Left lung (tissue), 10 donors: ENCODE results near the gene TCF12. TPM values are rescaled to one million over a fixed set of nuclear protein-coding genes. Genes with fewer than 3 reads are reported as not detected.

Source experiments
- ATAC-seq: fragments of 200-7000 bp; cut with Tn5 transposase; one replicate; pipeline ENCODE4 v1.9.1; 2020; ENCODE audit warnings: moderate library complexity
- DNase-seq, 4 donors: peaks; one replicate each; pipeline ENCODE4 v3.0.0-alpha.2; 2013 to 2020
- H3K27ac ChIP-seq, 2 donors: fragments of 200-600 bp; sonication (generic) in 1 of 2; one replicate each; pipeline versions ENCODE4 v1.5.0 to v1.8.0; 2020 to 2021
- H3K27me3 ChIP-seq, 2 donors: fragments of 200-600 bp; sonication (generic) in 1 of 2; one replicate each; pipeline versions ENCODE4 v1.5.0 to v1.8.0; 2020 to 2021
- H3K36me3 ChIP-seq, 2 donors: fragments of 200-600 bp; sonication (generic) in 1 of 2; one replicate each; pipeline versions ENCODE4 v1.5.0 to v1.8.0; 2020 to 2021
- H3K4me1 ChIP-seq, 2 donors: fragments of 200-600 bp; one replicate each; pipeline ENCODE4 v1.8.0; 2021
- H3K4me3 ChIP-seq, 2 donors: fragments of 200-600 bp; sonication (generic) in 1 of 2; one replicate each; pipeline versions ENCODE4 v1.5.0 to v1.8.0; 2020 to 2021; ENCODE audit warnings: mild to moderate bottlenecking in 1 of 2
- H3K9me3 ChIP-seq, 2 donors: fragments of 200-600 bp; sonication (generic) in 1 of 2; one replicate each; pipeline versions ENCODE4 v1.5.0 to v1.8.0; 2020 to 2021
- CTCF ChIP-seq, 2 donors: fragments of 200-600 bp; sonication (generic) in 1 of 2; IDR thresholded peaks; one replicate each; pipeline versions ENCODE4 v1.5.0 to v1.8.0; 2021; ENCODE audit warnings: antibody characterized with exemption in 2 of 2
- intact Hi-C, 2 donors: fragments of 100-400 bp; cut with DNase I; formaldehyde crosslinking; loops; one replicate each; pipeline versions ENCODE4 v1.11.2 to v1.14.2; 2022
- polyA plus RNA-seq, 6 donors: library from polyadenylated mRNA; unstranded; fragments of 120-200 nt; gene quantifications; one replicate each; pipeline ENCODE4 v1.2.1, GENCODE V29; 2013; ENCODE audit not compliant: insufficient read length in 6 of 6
- total RNA-seq, 2 donors: library from RNA; stranded (reverse); fragmentation: NEBNext Ultra II Directional; extraction: Animal tissue kit (Norgen Biotek cat#: 25700); gene quantifications; one replicate each; pipeline ENCODE4 v1.2.1, GENCODE V29; 2021
- donor health status: DM: no; HTN: yes; CAD: no.
- donor health status: DM: no; HTN: no; CAD: no.

TCF12 gene
- total and polyA plus RNA-seq, 8 donors = 106 to 148 (median 130) TPM

- DNase-seq = peak in 1 of 4 donors; percentile 60
- Histone ChIP-seq H3K4me1 (peaks cover 0 to 44% of the 10 kb centered on the region in 2 donors), H3K9me3 (no peaks in the 10 kb centered on the region), H3K36me3 (no peaks in the 10 kb centered on the region), H3K27ac (no peak overlapping the region), H3K4me3 (no peak overlapping the region), H3K27me3 (no peaks in the 10 kb centered on the region)
- TF ChIP-seq CTCF (IDR thresholded peaks at IDR 0.05) = peak in 1 of 2 donors; percentile 39
- ATAC-seq = peak; percentile 84
- intact Hi-C loops = loop anchor here in 1 of 2 donors (10.0 kb wide), 1 partner anchor 69 kb away; no protein-coding TSS in a partner anchor
Observed at GRCh38 chr15:57213862-57214261, 295.4 kb downstream of the TCF12 start.

GRCh38 chr15:57215326-57215725 is 296.9 kb downstream of the TCF12 start:
- peak overlapping the region in 1 of 2 donors; percentile 49 for H3K27ac ChIP-seq
- H3K4me3 ChIP-seq = no peak overlapping the region
- no peak for TF ChIP-seq CTCF (IDR thresholded peaks at IDR 0.05)
- peaks cover 0 to 51% of the 10 kb centered on the region in 2 donors for H3K4me1 ChIP-seq
- DNase-seq (no peak), ATAC-seq (no peak)
- no peaks in the 10 kb centered on the region for H3K27me3 ChIP-seq
- intact Hi-C loops = loop anchor here in 1 of 2 donors (10.0 kb wide), 1 partner anchor 71 kb away; no protein-coding TSS in a partner anchor
- H3K9me3 ChIP-seq = no peaks in the 10 kb centered on the region
- no peaks in the 10 kb centered on the region for H3K36me3 ChIP-seq

- DNase-seq (no peak), ATAC-seq (no peak)
- peaks cover 0 to 51% of the 10 kb centered on the region in 2 donors for H3K4me1 ChIP-seq
- peak overlapping the region in 1 of 2 donors; percentile 49 for H3K27ac ChIP-seq
- H3K9me3 ChIP-seq = no peaks in the 10 kb centered on the region
- intact Hi-C loops = loop anchor here in 1 of 2 donors (10.0 kb wide), 1 partner anchor 71 kb away; no protein-coding TSS in a partner anchor
- H3K27me3 ChIP-seq = no peaks in the 10 kb centered on the region
- no peaks in the 10 kb centered on the region for H3K36me3 ChIP-seq
- no peak for TF ChIP-seq CTCF (IDR thresholded peaks at IDR 0.05)
- no peak overlapping the region for H3K4me3 ChIP-seq
Observed at GRCh38 chr15:57215881-57216280, 297.4 kb downstream of the TCF12 start.

GRCh38 chr15:57216288-57216687 is 297.8 kb downstream of the TCF12 start:
- DNase-seq (no peak), ATAC-seq (peak; percentile 59)
- intact Hi-C loops = loop anchor here in 1 of 2 donors (10.0 kb wide), 1 partner anchor 71 kb away; no protein-coding TSS in a partner anchor
- Histone ChIP-seq H3K27ac (peak overlapping the region in 1 of 2 donors; percentile 49), H3K36me3 (no peaks in the 10 kb centered on the region), H3K4me1 (peaks cover 0 to 51% of the 10 kb centered on the region in 2 donors), H3K4me3 (no peak overlapping the region), H3K9me3 (no peaks in the 10 kb centered on the region), H3K27me3 (no peaks in the 10 kb centered on the region)
- no peak for TF ChIP-seq CTCF (IDR thresholded peaks at IDR 0.05)

GRCh38 chr15:57217778-57218598 is 299.5 kb downstream of the TCF12 start:
- intact Hi-C loops = loop anchor here in 1 of 2 donors (10.0 kb wide), 1 partner anchor 73 kb away; no protein-coding TSS in a partner anchor
- no peak for DNase-seq

More at GRCh38 chr15:57217778-57218598, 299.5 kb downstream of the TCF12 start:
- Histone ChIP-seq H3K9me3 (no peaks in the 10 kb centered on the region), H3K4me3 (no peak overlapping the region), H3K27ac (peak overlapping the region in 1 of 2 donors; percentile 35), H3K36me3 (no peaks in the 10 kb centered on the region), H3K27me3 (no peaks in the 10 kb centered on the region), H3K4me1 (peaks cover 0 to 51% of the 10 kb centered on the region in 2 donors)
- TF ChIP-seq CTCF (IDR thresholded peaks at IDR 0.05) = no peak
- no peak for ATAC-seq
